ENCODE measurements around the gene KLHL13. TPM values are rescaled to one million over a fixed set of nuclear protein-coding genes. Genes with fewer than 3 reads are reported as not detected.
"Not testable (repeated sequence)": the region's sequence is repeated elsewhere in the genome, so short reads cannot be mapped to it uniquely, and the experiment has no call there.

Gene KLHL13
- total RNA-seq, 2 donors from 2014 or later, result 5.4 to 6.8 TPM

GRCh38 chrX:117930116-117930515 is 186.5 kb downstream of the KLHL13 start:
- DNase-seq; ATAC-seq; intact Hi-C loops (cut with DNase I): not testable (repeated sequence)

GRCh38 chrX:117919755-117920154 is 196.9 kb downstream of the KLHL13 start:
- DNase-seq (no peak), ATAC-seq (no peak)
- intact Hi-C loops (cut with DNase I), result no loop called here

GRCh38 chrX:117910216-117910615 is 206.4 kb downstream of the KLHL13 start:
- no peak for ATAC-seq

GRCh38 chrX:117898226-117898625 is 218.4 kb downstream of the KLHL13 start:
- intact Hi-C loops (cut with DNase I), result no loop called here
- ATAC-seq (no peak), DNase-seq (no peak)

More at GRCh38 chrX:117910216-117910615, 206.4 kb downstream of the KLHL13 start:
- intact Hi-C loops (cut with DNase I), result no loop called here
- DNase-seq, result no peak

- intact Hi-C loops (cut with DNase I), result no loop called here
- DNase-seq (no peak), ATAC-seq (no peak)
These were observed 221.2 kb downstream of the KLHL13 start for GRCh38 chrX:117895418-117895817.

- DNase-seq, result no peak
- intact Hi-C loops (cut with DNase I), result no loop called here
- no peak for ATAC-seq
These were observed 224.1 kb downstream of the KLHL13 start for GRCh38 chrX:117892469-117892868.

- intact Hi-C loops (cut with DNase I), result no loop called here
- ATAC-seq (no peak), DNase-seq (no peak)
These were observed 244.8 kb downstream of the KLHL13 start for GRCh38 chrX:117871796-117872195.

- ATAC-seq (no peak), DNase-seq (no peak)
- intact Hi-C loops (cut with DNase I), result no loop called here
These were observed 256.1 kb downstream of the KLHL13 start for GRCh38 chrX:117860517-117860916.

- no peak for DNase-seq
- ATAC-seq, result no peak
- intact Hi-C loops (cut with DNase I), result no loop called here
These were observed 261.8 kb downstream of the KLHL13 start for GRCh38 chrX:117854806-117855205.

- DNase-seq (no peak), ATAC-seq (no peak)
- intact Hi-C loops (cut with DNase I), result no loop called here
These were observed 265.6 kb downstream of the KLHL13 start for GRCh38 chrX:117851025-117851424.

Other genes with a start within 250 kb of the KLHL13 start
- gene WDR44, start 229.3 kb upstream of the KLHL13 start, total RNA-seq, result 10 to 100 TPM; 10.3 to 10.4 TPM